Transverse colon (tissue), 4 donors: Measurements from ENCODE around the gene TUBB2A.

Source experiments
- CTCF ChIP-seq, 5 experiments: fragments of 200-600 bp in 3 of 5; fragments of 450-650 bp in 2 of 5; sonication (generic) in 3 of 5; IDR thresholded peaks; 1 replicate in 2 of 5; 2 replicates in 3 of 5; pipeline ENCODE4 v1.5.1; 2016 to 2017; ENCODE audit warnings: antibody characterized with exemption in 5 of 5, inconsistent platforms in 3 of 5, mild to moderate bottlenecking in 2 of 5, moderate library complexity in 1 of 5
- EP300 ChIP-seq: sonication (generic); formaldehyde crosslinking; IDR thresholded peaks from one replicate; pipeline ENCODE4 v1.6.1; 2017; ENCODE audit warnings: antibody characterized with exemption, low read depth
- POLR2A ChIP-seq: fragments of 450-650 bp; IDR thresholded peaks from one replicate; pipeline ENCODE4 v1.6.1; 2016; ENCODE audit warnings: antibody characterized with exemption, mild to moderate bottlenecking, moderate library complexity
- POLR2AphosphoS5 ChIP-seq, 3 donors: sonication (generic); formaldehyde crosslinking; IDR thresholded peaks; one replicate each; pipeline ENCODE4 v1.6.1; 2016; ENCODE audit warnings: antibody characterized with exemption in 3 of 3

GRCh38 chr6:3195420-3195694 is 38.0 kb upstream of the TUBB2A start:
- TF ChIP-seq CTCF (IDR thresholded peaks at IDR 0.05) (no peak), POLR2AphosphoS5 (IDR thresholded peaks at IDR 0.05) (no peak), EP300 (no peak), POLR2A (no peak)
